Neural progenitor cell (in vitro differentiated cells): ENCODE results near the gene TRPM1. TPM values are rescaled to one million over a fixed set of nuclear protein-coding genes. Genes with fewer than 3 reads are reported as not detected.

Source experiments
- DNase-seq: peaks from one replicate; pipeline ENCODE4 v3.0.0-alpha.2; 2016; ENCODE audit warnings: low spot score
- H2AFZ ChIP-seq: fragments of 200-600 bp; sonication (generic); replicated peaks from 2 replicates; pipeline ENCODE4 v1.6.1; 2016; ENCODE audit warnings: antibody characterized with exemption
- H3F3A ChIP-seq: fragments of 200-600 bp; sonication (generic); 2 replicates; pipeline ENCODE4 v1.6.1; 2016; ENCODE audit warnings: antibody characterized with exemption, low read depth
- H3K27ac ChIP-seq: fragments of 200-600 bp; sonication (generic); 2 replicates; pipeline ENCODE4 v1.5.1; 2016; ENCODE audit warnings: mild to moderate bottlenecking
- H3K27me3 ChIP-seq: fragments of 200-600 bp; sonication (generic); 2 replicates; pipeline ENCODE4 v1.6.1; 2016; ENCODE audit warnings: mild to moderate bottlenecking, moderate library complexity
- H3K36me3 ChIP-seq: fragments of 200-600 bp; sonication (generic); 2 replicates; pipeline ENCODE4 v1.5.1; 2016
- H3K4me1 ChIP-seq: fragments of 200-600 bp; sonication (generic); 2 replicates; pipeline ENCODE4 v1.6.1; 2016; ENCODE audit warnings: mixed run types
- H3K4me2 ChIP-seq: fragments of 200-600 bp; sonication (generic); 2 replicates; pipeline ENCODE4 v1.6.1; 2016
- H3K4me3 ChIP-seq: fragments of 200-600 bp; sonication (generic); 2 replicates; pipeline ENCODE4 v1.5.1; 2016
- H3K79me2 ChIP-seq: fragments of 200-600 bp; sonication (generic); 2 replicates; pipeline ENCODE4 v1.6.1; 2016; ENCODE audit warnings: low read depth
- H3K9ac ChIP-seq: fragments of 200-600 bp; sonication (generic); 2 replicates; pipeline ENCODE4 v1.6.1; 2016
- H3K9me3 ChIP-seq: fragments of 200-600 bp; sonication (generic); 2 replicates; pipeline ENCODE4 v1.5.1; 2016; ENCODE audit warnings: low read depth
- H4K20me1 ChIP-seq: fragments of 200-600 bp; sonication (generic); 2 replicates; pipeline ENCODE4 v1.6.1; 2016; ENCODE audit warnings: low read depth
- H3K27ac Mint-ChIP-seq: 3 replicates; pipeline ENCODE4 v1.8.0; 2021; ENCODE audit warnings: mixed read lengths
- H3K27me3 Mint-ChIP-seq: 2 replicates; pipeline ENCODE4 v1.8.0; 2022; ENCODE audit warnings: low read depth, mild to moderate bottlenecking, inconsistent platforms, moderate library complexity, mixed read lengths; ENCODE audit not compliant: insufficient read depth
- H3K36me3 Mint-ChIP-seq: 3 replicates; pipeline ENCODE4 v1.8.0; 2021; ENCODE audit warnings: mixed read lengths
- H3K4me1 Mint-ChIP-seq: 3 replicates; pipeline ENCODE4 v1.8.0; 2021; ENCODE audit warnings: mixed read lengths
- H3K4me3 Mint-ChIP-seq: 3 replicates; pipeline ENCODE4 v1.8.0; 2021; ENCODE audit warnings: mild to moderate bottlenecking, moderate library complexity, mixed read lengths
- H3K9me3 Mint-ChIP-seq: 3 replicates; pipeline ENCODE4 v1.8.0; 2020; ENCODE audit warnings: mixed read lengths
- CTCF ChIP-seq: fragments of 200-600 bp; sonication (generic); IDR thresholded peaks from 2 replicates; pipeline ENCODE4 v1.5.1; 2017; ENCODE audit warnings: antibody characterized with exemption, mild to moderate bottlenecking
- EZH2 ChIP-seq: fragments of 200-600 bp; sonication (generic); IDR thresholded peaks from 2 replicates; pipeline ENCODE4 v1.6.1; 2017; ENCODE audit warnings: antibody characterized with exemption, mild to moderate bottlenecking, moderate library complexity
- EZH2phosphoT487 ChIP-seq: fragments of 200-600 bp; sonication (generic); IDR thresholded peaks from 2 replicates; pipeline ENCODE4 v1.6.1; 2017; ENCODE audit warnings: antibody characterized with exemption
- total RNA-seq: library from RNA; depleted of rRNA; stranded (reverse); fragments of >200 nt; gene quantifications from 2 replicates; pipeline ENCODE4 v1.2.3, GENCODE V29; 2015; ENCODE audit warnings: low replicate concordance

The TRPM1 gene
- total RNA-seq, 1 donor from 2014 or later, result not detected

GRCh38 chr15:30997270-30997669, 104.3 kb downstream of the TRPM1 start:
- Mint-ChIP-seq H3K4me3 (no peak overlapping the region), H3K27me3 (peaks cover 2% of the 10 kb centered on the region), H3K9me3 (no peaks in the 10 kb centered on the region), H3K36me3 (no peaks in the 10 kb centered on the region), H3K27ac (no peak overlapping the region), H3K4me1 (peaks cover 2% of the 10 kb centered on the region)
- Histone ChIP-seq H3K36me3 (no peaks in the 10 kb centered on the region), H3K9me3 (no peaks in the 10 kb centered on the region), H3K79me2 (no peaks in the 10 kb centered on the region), H3K27ac (no peak overlapping the region), H3K4me2 (no peak overlapping the region), H3K27me3 (peaks cover 4% of the 10 kb centered on the region), H3F3A (peaks cover 7% of the 10 kb centered on the region), H2AFZ (no peak overlapping the region), H3K4me3 (no peak overlapping the region), H4K20me1 (no peaks in the 10 kb centered on the region), H3K9ac (no peak overlapping the region), H3K4me1 (peaks cover under 1% of the 10 kb centered on the region)
- no peak for TF ChIP-seq CTCF
- TF ChIP-seq EZH2phosphoT487, result no peak
- TF ChIP-seq EZH2, result no peak
- no peak for DNase-seq

GRCh38 chr15:30992249-30992864, 109.2 kb downstream of the TRPM1 start:
- H2AFZ ChIP-seq, result peak overlapping the region; percentile 90
- H4K20me1 ChIP-seq, result no peaks in the 10 kb centered on the region
- H3K4me1 ChIP-seq, result peaks cover 10% of the 10 kb centered on the region
- Mint-ChIP-seq H3K4me3 (peak overlapping the region; percentile 87), H3K36me3 (no peaks in the 10 kb centered on the region), H3K9me3 (no peaks in the 10 kb centered on the region), H3K4me1 (peaks cover 13% of the 10 kb centered on the region), H3K27ac (peak overlapping the region; percentile 84), H3K27me3 (no peaks in the 10 kb centered on the region)
- no peak for DNase-seq
- H3K79me2 ChIP-seq, result peaks cover 10% of the 10 kb centered on the region
- H3K27ac ChIP-seq, result no peak overlapping the region
- no peaks in the 10 kb centered on the region for H3K9me3 ChIP-seq
- H3F3A ChIP-seq, result peaks cover 25% of the 10 kb centered on the region
- peak overlapping the region; percentile 79 for H3K4me2 ChIP-seq
- no peaks in the 10 kb centered on the region for H3K36me3 ChIP-seq
- peak overlapping the region; percentile 97 for H3K4me3 ChIP-seq
- H3K9ac ChIP-seq, result peak overlapping the region; percentile 23
- H3K27me3 ChIP-seq, result peaks cover 4% of the 10 kb centered on the region
- TF ChIP-seq EZH2phosphoT487, result no peak
- no peak for TF ChIP-seq EZH2
- no peak for TF ChIP-seq CTCF

- Histone ChIP-seq H3K4me2 (peak within 1 kb of the TSS; percentile 79), H3K4me3 (peak within 1 kb of the TSS; percentile 97), H3K9me3 (no peaks in the 10 kb centered on the region), H3F3A (peaks cover 25% of the 10 kb centered on the region), H2AFZ (peak within 1 kb of the TSS; percentile 90), H3K27ac (peak within 1 kb of the TSS; percentile 65), H3K27me3 (peaks cover 4% of the 10 kb centered on the region), H3K36me3 (no peaks in the 10 kb centered on the region), H4K20me1 (no peaks in the 10 kb centered on the region), H3K9ac (peak within 1 kb of the TSS; percentile 67), H3K4me1 (peaks cover 10% of the 10 kb centered on the region), H3K79me2 (peaks cover 10% of the 10 kb centered on the region)
- H3K4me3 Mint-ChIP-seq, result peak within 1 kb of the TSS; percentile 98
- no peaks in the 10 kb centered on the region for H3K9me3 Mint-ChIP-seq
- peak; percentile 91 for DNase-seq
- TF ChIP-seq CTCF, result peak; percentile 6
- TF ChIP-seq EZH2phosphoT487, result no peak
- H3K36me3 Mint-ChIP-seq, result peaks cover 3% of the 10 kb centered on the region
- H3K27me3 Mint-ChIP-seq, result no peaks in the 10 kb centered on the region
- peak within 1 kb of the TSS; percentile 90 for H3K27ac Mint-ChIP-seq
- H3K4me1 Mint-ChIP-seq, result peaks cover 13% of the 10 kb centered on the region
Observed at GRCh38 chr15:30991255-30992235, 110.0 kb downstream of the TRPM1 start, which contains the start of gene MTMR10. Gene MTMR10, minus strand, starts transcription at chr15:30991628. Its CDS starts 122 bp downstream, at chr15:30991506.
